HUES6 (cell line): Measurements from ENCODE around the gene BTN1A1.
A peak's percentile ranks its signal among the peaks of the same experiment; 100 is the strongest.

Experiments used
- H3K27ac ChIP-seq: 2 replicates; pipeline ENCODE4 v1.7.0; 2013; ENCODE audit warnings: low read depth, mild to moderate bottlenecking, low read length, inconsistent platforms
- H3K27me3 ChIP-seq: 2 replicates; pipeline ENCODE4 v1.6.1; 2013; ENCODE audit warnings: low read length; ENCODE audit not compliant: control insufficient read depth, insufficient read depth
- H3K36me3 ChIP-seq: 2 replicates; pipeline ENCODE4 v1.6.1; 2013; ENCODE audit warnings: low read length; ENCODE audit not compliant: control insufficient read depth, insufficient read depth
- H3K4me1 ChIP-seq: 2 replicates; pipeline ENCODE4 v1.6.1; 2013; ENCODE audit warnings: low read length; ENCODE audit not compliant: control insufficient read depth, insufficient read depth
- H3K4me3 ChIP-seq: 2 replicates; pipeline ENCODE4 v1.5.1; 2013; ENCODE audit warnings: low read depth, low read length
- H3K9ac ChIP-seq: one replicate; pipeline ENCODE4 v1.6.1; 2013; ENCODE audit warnings: mild to moderate bottlenecking, low read length
- H3K9me3 ChIP-seq: 2 replicates; pipeline ENCODE4 v1.6.1; 2013; ENCODE audit warnings: low read depth, low read length; ENCODE audit not compliant: control insufficient read depth, insufficient read depth

Gene BTN1A1

DNA sequence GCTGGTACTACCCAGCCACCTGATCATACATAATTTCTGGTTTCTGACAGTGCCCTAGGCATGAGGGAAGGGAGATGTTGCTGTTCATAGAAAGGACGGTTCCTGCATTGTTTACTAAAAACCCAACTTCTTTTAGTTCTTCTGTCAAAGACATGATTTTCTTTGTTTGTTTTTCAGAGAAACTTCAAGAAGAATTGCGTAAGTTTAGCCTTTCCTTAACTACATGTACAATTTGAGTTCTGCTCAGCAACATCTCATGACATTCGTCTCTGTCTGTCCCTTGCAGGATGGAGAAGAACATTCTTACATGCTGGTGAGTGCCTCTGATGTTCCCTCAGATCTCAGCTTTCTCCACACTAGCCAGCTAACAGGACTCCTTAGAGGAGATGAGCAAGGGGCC is 34.3 kb upstream of the BTN1A1 start:
- H3K27ac ChIP-seq = no peak overlapping the region
- no peak overlapping the region for H3K4me3 ChIP-seq
- no peaks in the 10 kb centered on the region for H3K27me3 ChIP-seq
- no peaks in the 10 kb centered on the region for H3K9me3 ChIP-seq
- no peak overlapping the region for H3K9ac ChIP-seq
- H3K36me3 ChIP-seq = peaks cover 76% of the 10 kb centered on the region
- no peaks in the 10 kb centered on the region for H3K4me1 ChIP-seq

DNA sequence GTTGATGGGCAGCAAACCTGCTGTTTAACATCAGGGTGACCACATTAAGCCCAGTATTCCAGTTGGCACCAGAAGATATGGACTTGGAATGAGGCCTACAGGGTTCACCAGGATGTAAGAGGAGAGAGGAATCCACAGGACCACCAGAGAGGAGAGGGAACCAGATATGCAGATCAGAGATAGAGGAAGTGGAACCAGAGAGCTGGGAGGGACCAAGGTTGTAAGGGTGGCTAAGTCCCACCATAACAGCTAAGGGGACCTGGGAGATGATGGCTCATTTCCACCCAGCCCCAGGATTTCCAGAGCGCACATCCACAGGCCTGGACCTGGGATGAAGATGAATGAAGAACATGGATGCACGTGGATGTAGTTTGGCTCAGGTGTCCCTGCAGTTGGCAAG is 31.3 kb upstream of the BTN1A1 start:
- Histone ChIP-seq H3K36me3 (peaks cover 53% of the 10 kb centered on the region), H3K9ac (no peak overlapping the region), H3K9me3 (peaks cover 7% of the 10 kb centered on the region), H3K4me3 (no peak overlapping the region), H3K27me3 (no peaks in the 10 kb centered on the region), H3K4me1 (no peaks in the 10 kb centered on the region), H3K27ac (no peak overlapping the region)

DNA sequence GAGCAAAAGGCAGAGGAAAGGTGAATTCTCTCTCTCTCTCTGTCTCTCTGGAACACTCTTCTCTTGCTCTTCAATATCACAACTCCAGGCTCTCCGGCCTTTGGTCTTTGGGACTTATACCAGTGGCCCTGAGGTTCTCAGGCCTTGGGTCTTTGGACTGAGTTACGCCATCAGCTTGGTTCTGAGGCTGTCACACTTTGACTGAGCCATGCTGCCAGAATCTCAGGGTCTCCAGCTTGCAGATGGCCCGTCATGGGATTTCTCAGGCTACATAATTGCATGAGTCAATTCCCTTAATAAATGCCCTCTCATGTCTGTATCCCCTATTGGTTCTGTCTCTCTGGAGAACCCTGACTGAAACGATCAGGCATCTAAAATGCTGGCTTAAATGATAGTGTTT is 29.5 kb upstream of the BTN1A1 start:
- H3K9ac ChIP-seq = no peak overlapping the region
- H3K36me3 ChIP-seq = peaks cover 35% of the 10 kb centered on the region

DNA sequence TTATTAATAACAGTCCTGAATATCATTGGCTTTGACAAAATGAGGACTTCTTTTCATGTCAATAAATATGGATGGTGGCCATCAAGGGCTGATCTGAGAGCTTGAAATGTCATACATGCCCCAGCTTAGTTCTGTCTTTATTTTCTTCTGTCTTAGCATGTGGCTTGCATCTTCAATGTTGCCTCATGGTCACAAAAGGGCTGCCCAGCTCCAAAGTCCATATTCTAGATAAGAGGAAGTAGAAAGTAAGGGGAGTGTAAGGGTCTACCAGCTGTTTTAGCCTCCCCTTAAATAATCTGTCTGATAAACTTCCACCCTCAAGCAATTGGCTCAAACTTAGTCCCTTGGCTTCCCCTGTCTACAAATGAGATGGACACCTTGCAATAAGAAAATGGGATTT is 28.1 kb upstream of the BTN1A1 start:
- H3K4me1 ChIP-seq = peaks cover 27% of the 10 kb centered on the region
- H3K27ac ChIP-seq = no peak overlapping the region
- H3K9ac ChIP-seq = no peak overlapping the region
- H3K4me3 ChIP-seq = no peak overlapping the region
- H3K27me3 ChIP-seq = no peaks in the 10 kb centered on the region
- peaks cover 22% of the 10 kb centered on the region for H3K36me3 ChIP-seq
- peaks cover 7% of the 10 kb centered on the region for H3K9me3 ChIP-seq

More for the DNA sequence above, 29.5 kb upstream of the BTN1A1 start:
- H3K4me1 ChIP-seq = peaks cover 16% of the 10 kb centered on the region
- H3K4me3 ChIP-seq = no peak overlapping the region
- peaks cover 7% of the 10 kb centered on the region for H3K9me3 ChIP-seq
- no peak overlapping the region for H3K27ac ChIP-seq
- no peaks in the 10 kb centered on the region for H3K27me3 ChIP-seq

DNA sequence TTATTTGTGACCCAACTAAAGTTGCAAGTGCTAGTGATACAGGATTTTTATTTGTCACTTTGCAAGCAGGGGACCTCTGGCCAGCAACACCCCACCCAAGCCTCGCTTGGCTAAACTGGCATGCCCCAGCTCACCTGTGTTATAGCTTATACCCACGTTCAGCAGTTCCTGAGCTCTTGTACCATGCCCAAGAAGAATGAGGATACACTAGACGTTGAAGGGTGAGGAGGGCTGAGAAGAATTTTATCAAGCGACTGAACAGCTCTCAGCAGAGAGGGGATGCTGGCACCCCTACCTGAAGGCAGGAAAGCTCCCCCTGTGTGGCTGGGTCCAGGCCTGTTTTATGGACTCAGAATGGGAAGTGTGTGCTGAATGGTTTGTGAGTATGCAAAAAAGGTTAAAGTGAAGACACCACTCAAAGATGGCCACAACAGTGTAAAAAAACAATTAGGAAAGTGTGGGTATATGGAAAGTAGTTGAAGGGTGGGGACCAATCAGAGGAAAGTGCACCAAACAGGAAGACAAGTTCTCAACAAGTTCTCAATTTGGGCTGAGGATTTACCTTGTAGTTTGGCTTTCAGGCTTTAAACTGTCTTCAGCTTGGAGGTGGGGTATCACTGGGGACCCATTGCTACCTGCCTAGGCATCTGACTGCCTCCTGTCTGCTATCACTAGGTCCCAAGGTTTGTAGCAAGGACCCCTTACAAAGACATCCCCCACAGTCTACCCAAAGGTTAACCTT is 27.4 kb upstream of the BTN1A1 start:
- Histone ChIP-seq H3K27me3 (no peaks in the 10 kb centered on the region), H3K36me3 (peaks cover 16% of the 10 kb centered on the region), H3K9me3 (peaks cover 7% of the 10 kb centered on the region), H3K27ac (no peak overlapping the region), H3K4me1 (peaks cover 27% of the 10 kb centered on the region), H3K9ac (no peak overlapping the region), H3K4me3 (no peak overlapping the region)

DNA sequence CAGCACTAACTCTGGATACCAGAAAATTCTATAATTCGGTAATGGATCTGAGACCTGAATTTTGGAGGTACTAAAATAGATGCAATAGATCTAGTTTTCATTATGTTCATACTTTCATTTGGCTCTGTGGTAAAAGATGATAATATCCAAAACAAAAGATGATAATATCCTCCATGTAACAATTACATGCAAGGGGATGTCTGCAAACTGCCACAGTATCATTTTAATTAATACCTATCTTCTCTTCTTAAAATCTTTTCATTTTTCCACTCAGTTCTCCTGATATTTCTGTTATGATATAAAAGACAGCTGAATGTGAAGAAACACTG is 26.7 kb upstream of the BTN1A1 start:
- peak overlapping the region; percentile 28; the same call in 1 of the 2 replicates for H3K27ac ChIP-seq
- H3K4me3 ChIP-seq = peak overlapping the region; percentile 51
- H3K9me3 ChIP-seq = peaks cover 7% of the 10 kb centered on the region
- no peaks in the 10 kb centered on the region for H3K27me3 ChIP-seq
- peaks cover 9% of the 10 kb centered on the region for H3K36me3 ChIP-seq
- peaks cover 27% of the 10 kb centered on the region for H3K4me1 ChIP-seq
- peak overlapping the region; percentile 63 for H3K9ac ChIP-seq

DNA sequence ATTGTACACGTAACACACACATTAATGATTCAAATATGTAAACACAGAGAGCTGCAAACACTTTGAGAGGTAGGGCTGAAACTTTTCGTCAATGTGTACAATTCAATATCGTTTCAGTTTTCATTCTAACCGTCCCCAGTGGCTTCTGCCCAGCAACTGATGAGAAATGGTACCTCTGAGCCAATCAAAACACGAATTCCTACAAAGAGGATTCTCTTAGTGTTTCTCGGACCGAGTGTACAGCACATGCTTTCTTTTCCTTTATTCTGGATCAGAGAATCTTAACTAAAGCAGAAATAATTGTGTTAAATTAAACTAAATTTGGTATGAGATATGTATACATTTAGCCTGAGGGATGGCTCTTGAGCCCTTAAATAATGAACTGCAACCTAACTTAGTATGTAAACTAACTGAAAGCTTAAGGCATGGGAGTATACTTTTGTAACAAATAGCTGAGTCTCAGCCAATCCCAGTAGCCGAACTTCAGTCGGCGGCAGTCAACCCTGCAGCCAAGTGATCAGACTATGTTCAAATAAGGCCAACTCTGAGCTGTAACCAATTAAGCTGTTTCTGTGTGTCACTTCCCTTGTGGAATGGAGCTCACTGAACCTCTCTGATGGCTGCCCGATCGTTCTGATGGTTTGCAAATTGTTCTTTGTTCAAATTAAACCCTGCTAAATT is 26.2 kb upstream of the BTN1A1 start:
- peak overlapping the region; percentile 28; the same call in 1 of the 2 replicates for H3K27ac ChIP-seq
- H3K4me1 ChIP-seq = peaks cover 27% of the 10 kb centered on the region
- H3K9me3 ChIP-seq = peaks cover 7% of the 10 kb centered on the region
- H3K9ac ChIP-seq = peak overlapping the region; percentile 63
- no peaks in the 10 kb centered on the region for H3K27me3 ChIP-seq
- peak overlapping the region; percentile 51 for H3K4me3 ChIP-seq
- peaks cover 4% of the 10 kb centered on the region for H3K36me3 ChIP-seq

DNA sequence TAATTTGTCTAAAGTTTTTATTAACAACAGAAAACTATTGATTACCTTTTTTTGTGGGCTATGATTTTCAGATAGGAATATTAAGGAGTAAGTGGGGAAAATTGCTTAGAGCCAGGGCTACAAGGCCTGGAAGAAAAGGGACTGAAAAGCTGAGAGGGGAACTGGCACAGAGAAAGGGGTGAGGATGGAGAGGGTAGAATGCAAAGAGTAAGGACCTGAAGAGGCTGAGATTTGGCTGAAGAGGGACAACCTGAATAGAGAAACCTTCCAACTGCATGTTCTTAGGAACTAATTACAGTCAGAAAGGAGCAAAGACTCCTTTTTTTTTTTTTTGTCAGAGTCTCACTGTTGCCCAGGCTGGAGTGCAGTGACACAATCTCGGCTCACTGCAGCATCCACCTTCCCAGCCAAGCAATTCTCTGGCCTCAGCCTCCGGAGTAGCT is 25.6 kb upstream of the BTN1A1 start:
- Histone ChIP-seq H3K4me1 (peaks cover 27% of the 10 kb centered on the region), H3K27me3 (no peaks in the 10 kb centered on the region), H3K27ac (peak overlapping the region; percentile 28; the same call in 1 of the 2 replicates), H3K4me3 (peak overlapping the region; percentile 51; the same call in 1 of the 2 replicates), H3K9ac (peak overlapping the region; percentile 41), H3K9me3 (peaks cover 7% of the 10 kb centered on the region), H3K36me3 (no peaks in the 10 kb centered on the region)

DNA sequence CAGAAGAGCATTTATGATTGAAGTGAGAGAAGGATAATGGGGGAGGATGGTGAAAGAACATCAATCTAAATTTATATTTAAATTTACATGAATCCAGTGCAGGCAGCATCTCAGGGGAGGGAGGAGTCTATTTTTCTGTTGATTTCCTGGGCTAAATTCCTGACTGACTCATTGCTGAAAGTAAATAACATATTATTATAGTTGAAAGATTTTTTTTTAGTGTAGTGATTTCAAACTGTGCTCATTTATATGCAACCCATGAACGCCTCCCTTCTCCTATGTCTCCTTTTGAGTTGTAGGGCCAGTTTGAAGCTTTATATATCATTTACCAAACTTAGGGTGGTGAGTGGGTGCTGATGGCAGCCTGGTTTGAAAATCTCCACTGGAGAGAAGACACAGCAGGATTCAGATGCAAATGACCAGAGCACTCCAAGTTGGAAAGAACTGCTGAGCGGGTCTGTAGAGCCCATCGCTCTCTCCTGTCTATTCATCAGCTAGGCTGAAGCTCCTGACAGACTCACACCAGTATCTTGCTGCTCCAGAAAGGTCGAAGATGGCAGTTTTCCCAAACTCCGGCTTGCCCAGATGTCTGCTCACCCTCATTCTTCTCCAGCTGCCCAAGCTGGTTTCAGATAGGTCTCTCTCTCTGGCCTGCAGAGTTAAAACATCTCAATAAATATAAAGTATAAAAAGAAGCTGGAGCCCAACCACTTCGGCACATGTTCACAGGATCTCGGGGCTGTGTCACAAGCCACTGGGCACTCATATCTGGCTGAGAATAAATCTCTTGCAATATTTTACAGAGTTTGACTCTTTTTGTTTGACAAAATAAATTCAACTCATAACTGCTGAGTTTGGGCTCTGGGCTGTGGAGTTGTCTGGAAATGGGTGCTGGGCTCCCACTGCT is 24.0 kb upstream of the BTN1A1 start:
- Histone ChIP-seq H3K4me1 (peaks cover 27% of the 10 kb centered on the region), H3K27ac (no peak overlapping the region), H3K9me3 (peaks cover 7% of the 10 kb centered on the region), H3K9ac (no peak overlapping the region), H3K27me3 (no peaks in the 10 kb centered on the region), H3K4me3 (no peak overlapping the region), H3K36me3 (no peaks in the 10 kb centered on the region)

DNA sequence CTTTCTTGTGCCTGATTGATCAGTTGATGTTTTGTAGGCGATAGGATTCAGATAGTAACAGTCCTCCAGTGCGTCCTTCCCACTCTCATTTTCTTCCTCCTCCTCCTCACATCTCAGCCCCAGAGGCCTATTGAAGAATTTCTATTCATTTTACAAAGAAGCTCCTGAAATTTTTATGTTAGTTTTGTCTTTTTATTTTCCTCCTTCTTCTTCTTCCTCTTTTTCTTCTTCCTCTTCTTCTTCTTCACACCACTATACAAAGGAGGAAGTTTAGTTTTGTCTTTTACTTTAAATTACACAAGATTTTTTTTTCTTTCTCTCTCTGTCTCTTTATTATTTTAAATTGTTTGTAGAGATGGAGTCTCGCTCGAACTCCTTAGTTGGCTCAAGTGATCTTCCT is 23.2 kb upstream of the BTN1A1 start:
- Histone ChIP-seq H3K4me1 (peaks cover 27% of the 10 kb centered on the region), H3K36me3 (no peaks in the 10 kb centered on the region), H3K27me3 (no peaks in the 10 kb centered on the region), H3K9ac (no peak overlapping the region), H3K9me3 (peaks cover 7% of the 10 kb centered on the region), H3K4me3 (no peak overlapping the region), H3K27ac (no peak overlapping the region)
